HG03139 (cell line): ENCODE data around the gene DUSP22.

ENCODE experiments used
- ATAC-seq: cut with Tn5 transposase; IDR thresholded peaks from one replicate; pipeline ENCODE4 v1.9.1; 2021; ENCODE audit not compliant: unreplicated experiment

DUSP22 gene

GRCh38 chr6:308768-309167 is 16.5 kb downstream of the DUSP22 start:
- ATAC-seq = no peak

- ATAC-seq = no peak
These were observed 17.7 kb downstream of the DUSP22 start for GRCh38 chr6:309947-310346.

- no peak for ATAC-seq
These were observed 18.4 kb downstream of the DUSP22 start for GRCh38 chr6:310671-311070.

- no peak for ATAC-seq
These were observed 19.5 kb downstream of the DUSP22 start for GRCh38 chr6:311679-312220.

- no peak for ATAC-seq
These were observed 20.8 kb downstream of the DUSP22 start for GRCh38 chr6:313087-313486.

- ATAC-seq = no peak
These were observed 21.6 kb downstream of the DUSP22 start for GRCh38 chr6:313917-314316.

GRCh38 chr6:314377-314776 is 22.1 kb downstream of the DUSP22 start:
- no peak for ATAC-seq

- no peak for ATAC-seq
These were observed 22.9 kb downstream of the DUSP22 start for GRCh38 chr6:315226-315625.

GRCh38 chr6:315921-316752 is 23.9 kb downstream of the DUSP22 start:
- no peak for ATAC-seq

GRCh38 chr6:316753-317038 is 24.4 kb downstream of the DUSP22 start:
- ATAC-seq = no peak

- ATAC-seq = no peak
These were observed 24.8 kb downstream of the DUSP22 start for GRCh38 chr6:317060-317447.

GRCh38 chr6:317448-318144 is 25.3 kb downstream of the DUSP22 start:
- peak; percentile 34 for ATAC-seq

GRCh38 chr6:318243-318890 is 26.1 kb downstream of the DUSP22 start:
- no peak for ATAC-seq

- peak; percentile 22 for ATAC-seq
These were observed 27.2 kb downstream of the DUSP22 start for GRCh38 chr6:319177-320131.

GRCh38 chr6:320351-321157 is 28.3 kb downstream of the DUSP22 start:
- no peak for ATAC-seq

- ATAC-seq = no peak
These were observed 28.8 kb downstream of the DUSP22 start for GRCh38 chr6:321158-321438.

- ATAC-seq = no peak
These were observed 29.4 kb downstream of the DUSP22 start for GRCh38 chr6:321536-322258.

GRCh38 chr6:322259-322930 is 30.1 kb downstream of the DUSP22 start:
- ATAC-seq = no peak
